ENCODE measurements around the gene A2M.
"Not testable (repeated sequence)": the region's sequence is repeated elsewhere in the genome, so short reads cannot be mapped to it uniquely, and the experiment has no call there.

Gene A2M

DNA sequence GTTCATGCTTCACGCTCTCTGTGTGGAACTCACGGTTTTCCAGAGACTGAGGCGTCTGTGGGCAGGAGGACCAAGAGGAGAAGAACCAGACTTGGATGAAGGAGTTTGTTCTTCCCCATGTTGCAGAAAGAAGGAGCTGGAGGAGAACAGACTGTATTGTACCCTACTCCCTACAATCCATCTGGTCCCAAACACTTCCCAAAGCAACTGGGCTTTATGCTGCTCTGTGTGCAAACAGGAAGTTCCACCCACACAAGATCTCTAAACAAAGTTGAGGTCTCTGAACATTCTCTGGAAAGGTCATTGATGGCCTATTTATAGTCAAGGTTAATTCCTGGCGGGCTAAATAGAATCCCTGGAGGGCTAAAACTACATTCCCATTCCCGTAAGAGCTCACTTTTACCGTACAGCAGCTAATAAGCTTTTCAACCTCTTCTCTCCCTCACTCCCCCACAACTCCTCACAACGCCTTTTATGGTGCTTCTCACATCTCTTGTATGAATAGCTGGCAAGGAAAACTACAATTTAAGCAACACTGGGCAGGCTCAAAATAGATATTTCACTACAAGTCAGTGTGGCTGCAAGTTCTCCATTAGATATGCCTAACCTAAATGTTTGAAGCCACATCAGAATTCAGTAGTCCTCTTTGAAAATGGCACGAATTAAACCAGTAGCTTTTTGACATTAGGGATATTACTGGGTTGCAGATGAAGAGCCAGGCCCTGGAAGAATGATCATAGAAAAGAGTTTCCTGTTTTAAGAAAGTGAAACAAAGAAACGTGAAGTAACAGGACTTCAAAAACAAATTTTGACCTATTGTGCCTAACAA, at the start of gene A2M:
A2M (minus strand) TSS at position 189 of the 829 bp plus-strand sequence; CDS start at position 119, 70 bp downstream.
- no peak for FAIRE-seq

DNA sequence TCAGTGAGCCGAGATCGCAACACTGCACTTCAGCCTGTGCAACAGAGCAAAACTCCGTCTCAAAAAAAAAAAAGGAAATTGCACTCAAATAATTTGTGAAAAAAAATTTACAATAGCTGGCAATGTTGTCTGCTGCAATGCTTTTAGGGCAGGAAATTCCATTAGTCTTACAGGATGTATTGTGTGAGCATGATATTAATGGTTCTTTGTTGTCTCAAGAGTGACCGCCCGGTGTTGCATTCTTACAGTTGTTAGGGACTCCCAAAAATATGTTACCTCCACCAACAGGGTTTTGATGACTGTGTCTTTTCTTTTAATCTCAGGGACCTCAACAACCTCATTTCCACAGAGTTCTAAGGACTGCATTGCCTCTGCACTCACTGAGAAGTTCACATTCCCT, 47.7 kb upstream of the A2M start:
- no peak for FAIRE-seq

DNA sequence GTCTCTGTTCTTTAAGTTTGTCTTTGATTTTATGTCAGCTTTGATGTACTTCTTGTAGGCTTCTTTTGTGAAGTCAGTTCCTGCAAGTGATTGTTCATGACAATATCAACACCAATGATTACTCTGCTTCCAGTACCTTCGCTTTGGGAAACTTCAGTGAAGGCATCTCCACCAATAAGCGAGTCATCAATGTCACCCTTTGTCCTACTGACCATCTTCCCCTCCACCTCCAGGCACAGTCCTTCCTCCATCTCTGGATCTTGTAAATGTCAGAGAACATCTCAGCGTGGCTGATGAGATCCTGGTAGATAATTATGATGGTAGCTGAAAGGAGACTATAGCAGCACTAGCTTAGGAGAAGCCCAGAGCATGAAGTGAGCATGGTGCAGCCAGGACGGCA, 40.4 kb upstream of the A2M start:
- no peak for FAIRE-seq

DNA sequence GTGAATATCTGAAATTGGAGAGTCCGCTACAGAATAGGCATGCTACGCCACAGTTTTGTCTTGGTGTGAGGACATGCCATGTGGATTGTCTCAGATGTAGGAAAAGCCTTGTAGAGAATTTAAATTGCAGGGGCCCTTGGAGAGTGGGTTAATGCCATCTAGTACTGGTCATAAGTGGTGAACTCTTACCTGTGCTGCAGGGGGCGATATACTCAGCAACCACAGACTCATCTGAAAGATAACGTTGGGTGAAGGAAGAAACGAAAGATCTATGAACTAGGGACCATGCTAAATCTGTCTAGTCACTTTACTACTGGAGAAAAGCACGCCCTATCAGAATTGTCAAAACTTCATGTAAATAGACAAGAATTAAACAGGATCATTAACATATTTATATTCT, 33.7 kb upstream of the A2M start:
- FAIRE-seq: no peak

DNA sequence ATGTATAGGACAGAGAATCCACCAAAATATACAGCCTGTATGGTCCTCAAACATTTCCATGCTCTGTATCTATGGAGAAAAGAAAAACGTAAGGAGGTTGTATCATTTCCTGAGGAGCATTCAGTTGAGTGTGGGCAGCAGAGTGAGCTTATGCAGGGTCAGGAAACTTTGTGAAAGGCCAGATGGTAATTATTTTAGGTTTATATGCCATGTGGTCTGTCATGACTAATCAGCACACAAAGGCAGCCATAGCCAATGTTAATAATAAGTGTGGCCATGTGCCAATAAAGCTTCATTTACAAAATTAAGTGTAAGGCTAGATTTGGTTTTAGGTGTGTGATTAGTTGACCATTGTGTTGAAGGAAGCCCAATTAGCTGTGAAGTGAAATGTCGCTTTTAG, 33.2 kb upstream of the A2M start:
- no peak for FAIRE-seq

DNA sequence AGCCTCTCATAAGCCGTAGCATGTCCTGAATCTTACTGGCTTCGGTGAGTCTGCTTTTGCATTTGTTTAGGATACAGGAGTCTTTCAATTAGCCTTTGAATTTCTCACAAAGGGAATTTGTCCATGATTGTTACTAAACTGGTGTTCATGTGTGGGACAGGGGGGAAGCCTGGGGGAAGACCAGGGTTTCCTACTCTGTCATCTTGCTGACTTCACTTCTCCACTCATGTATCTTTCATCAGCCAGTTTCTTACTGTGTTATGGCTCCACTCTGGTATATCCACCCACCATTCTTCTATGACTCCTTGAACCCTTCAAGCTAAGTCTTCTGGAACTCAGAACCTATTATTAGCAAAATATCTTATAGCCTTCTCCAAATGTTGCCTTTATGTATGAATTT, 31.7 kb upstream of the A2M start:
- no peak for FAIRE-seq

DNA sequence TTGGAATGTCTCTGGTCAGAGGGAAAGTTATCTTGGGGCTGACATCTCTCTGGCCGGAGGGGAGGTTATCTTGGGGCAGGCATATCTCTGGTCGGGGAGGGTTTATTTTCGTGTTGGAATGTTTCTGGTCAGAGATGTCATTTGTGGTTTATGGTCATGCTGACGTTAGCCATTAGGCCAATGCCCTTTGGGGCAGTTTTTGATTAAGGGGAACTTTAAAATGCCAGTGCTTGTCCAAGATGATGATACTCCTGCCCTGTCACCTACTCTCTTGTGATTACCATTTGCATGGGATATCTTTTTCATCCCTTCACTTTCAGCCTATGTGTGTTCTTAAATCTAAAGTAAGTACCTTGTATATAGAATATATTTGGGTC, 29.0 kb upstream of the A2M start:
- FAIRE-seq: no peak

DNA sequence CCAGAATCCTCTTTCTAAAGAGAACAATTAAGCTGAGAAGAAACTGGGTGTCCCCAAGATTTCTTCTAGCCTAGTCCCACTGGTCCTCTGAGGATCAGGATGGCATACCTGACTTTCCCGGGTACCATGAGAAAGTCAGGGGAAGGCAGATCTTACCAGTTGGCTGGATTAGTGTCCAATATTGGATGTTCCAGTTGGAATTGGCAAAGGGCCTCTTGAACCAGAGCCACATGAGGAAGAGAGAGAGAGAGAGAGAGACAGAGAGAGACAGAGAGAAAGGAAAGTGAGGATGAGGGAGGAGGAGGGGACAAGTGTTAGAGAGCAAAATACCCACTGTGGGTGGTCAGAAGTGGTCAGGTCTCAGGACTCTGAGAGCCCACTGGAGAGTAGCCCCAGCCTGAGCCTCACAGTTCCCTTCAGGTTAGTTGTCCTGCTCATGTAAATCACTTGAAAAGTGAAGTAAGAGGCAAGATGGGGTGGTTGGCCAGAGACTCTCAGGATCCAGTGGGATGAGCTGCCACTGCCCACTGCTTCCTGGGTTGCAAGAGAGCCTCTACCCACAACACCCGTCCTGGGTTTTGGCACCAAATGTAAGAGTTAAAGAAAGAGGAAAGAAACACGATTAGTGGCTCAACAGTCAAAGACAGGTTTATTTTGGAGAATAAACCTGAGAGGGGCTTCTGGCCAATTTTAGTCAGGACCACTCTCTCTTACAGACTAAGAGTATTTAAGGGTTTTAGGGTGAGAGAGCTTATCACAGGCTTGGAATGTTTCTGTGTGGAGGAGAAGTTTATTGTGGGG, 28.4 kb upstream of the A2M start:
- no peak for FAIRE-seq

DNA sequence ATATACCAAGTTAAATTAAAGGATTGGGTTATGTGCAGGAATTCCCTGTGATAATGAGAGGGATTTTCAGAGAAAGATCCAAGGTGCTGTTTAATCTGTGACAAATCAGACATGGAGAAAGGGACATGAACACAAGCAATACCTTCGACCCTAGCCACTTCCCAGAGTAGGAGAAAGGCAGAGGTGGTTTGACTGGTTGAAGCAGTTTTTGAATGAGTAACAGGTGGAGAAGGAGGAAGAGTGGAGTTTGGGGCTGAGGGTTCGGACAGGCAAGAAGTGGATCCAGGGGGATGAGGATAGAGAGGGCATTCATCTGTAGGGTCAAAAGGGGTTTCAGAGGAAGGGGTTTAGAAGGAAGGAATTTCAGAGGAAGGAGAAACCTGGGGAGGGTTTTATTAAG, 27.4 kb upstream of the A2M start:
- no peak for FAIRE-seq

DNA sequence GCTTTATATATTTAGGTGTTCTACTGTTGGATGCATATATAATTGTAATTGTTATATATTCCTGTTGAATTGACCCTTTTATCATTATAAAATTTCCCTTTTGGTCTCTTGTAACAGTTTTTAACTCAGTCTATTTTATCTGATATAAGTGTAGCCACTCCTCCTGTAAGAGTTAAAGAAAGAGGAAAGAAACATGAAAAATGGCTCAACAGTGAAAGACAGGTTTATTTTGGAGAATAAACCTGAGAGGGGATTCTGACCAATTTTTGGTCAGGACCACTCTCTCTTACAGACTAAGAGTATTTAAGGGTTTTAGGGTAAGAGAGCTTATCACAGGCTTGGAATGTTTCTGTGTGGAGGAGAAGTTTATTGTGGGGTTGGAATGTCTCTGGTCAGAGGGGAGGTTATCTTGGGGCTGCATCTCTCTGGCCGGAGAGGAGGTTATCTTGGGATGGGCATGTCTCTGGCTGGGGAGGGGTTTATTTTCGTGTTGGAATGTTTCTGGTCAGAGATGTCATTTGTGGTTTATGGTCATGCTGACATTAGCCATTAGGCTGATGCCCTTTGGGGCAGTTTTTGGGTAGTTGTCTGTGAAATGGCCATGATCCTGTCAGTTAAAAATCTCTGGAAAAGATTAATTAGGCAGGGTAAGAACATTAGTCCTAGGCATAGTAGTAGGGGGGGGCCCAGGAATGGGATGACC, 24.0 kb upstream of the A2M start:
- not testable (repeated sequence) for FAIRE-seq

DNA sequence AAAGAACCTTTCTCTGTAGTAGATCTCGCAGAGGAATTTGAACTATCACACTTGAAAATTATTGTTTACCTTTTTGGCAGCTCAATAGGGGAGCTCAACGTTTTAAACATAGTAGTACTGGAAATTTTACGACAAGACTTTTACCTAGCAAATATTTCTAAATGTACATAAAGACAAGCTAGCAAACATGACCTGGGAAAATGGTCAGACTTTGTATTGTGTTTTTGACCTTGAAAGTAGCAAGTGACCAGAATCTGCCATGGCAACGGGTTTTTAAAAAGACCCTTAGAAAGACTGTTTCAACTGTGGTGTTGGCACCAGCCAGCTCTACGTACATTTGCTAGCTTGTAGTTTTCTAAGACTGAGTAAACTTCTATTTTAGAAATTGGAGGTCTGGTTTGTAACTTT, 20.2 kb upstream of the A2M start:
- no peak for FAIRE-seq

DNA sequence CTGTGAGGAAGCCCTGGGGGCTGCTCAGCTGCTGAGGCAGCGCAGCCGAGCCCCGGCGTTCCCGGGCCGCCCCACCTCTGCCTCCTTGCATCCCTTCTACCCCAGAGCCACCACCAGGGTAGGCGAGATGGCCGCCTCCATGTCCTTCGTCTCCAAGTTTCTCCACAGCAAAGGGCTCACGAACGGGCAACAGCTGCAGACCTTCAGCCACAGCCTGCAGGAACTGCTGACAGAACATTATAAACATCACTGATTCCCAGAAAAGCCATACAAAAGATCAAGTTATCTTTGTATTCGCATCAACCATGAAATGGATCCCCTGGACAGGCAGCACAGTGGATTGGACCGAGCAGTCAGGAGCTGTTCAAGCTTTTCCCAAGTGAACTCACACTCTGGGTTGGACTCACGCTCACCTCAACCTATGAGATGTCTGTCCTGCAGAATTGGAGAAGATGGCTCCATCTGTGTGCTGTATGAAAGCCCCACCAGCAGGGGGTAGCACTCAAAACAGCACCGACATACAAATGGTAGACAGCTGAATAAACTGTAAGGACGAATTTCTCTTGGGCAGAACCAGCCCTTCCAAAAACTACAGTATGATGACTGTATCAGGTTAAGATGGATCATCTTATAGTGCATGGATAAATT, 19.4 kb upstream of the A2M start:
- no peak for FAIRE-seq

DNA sequence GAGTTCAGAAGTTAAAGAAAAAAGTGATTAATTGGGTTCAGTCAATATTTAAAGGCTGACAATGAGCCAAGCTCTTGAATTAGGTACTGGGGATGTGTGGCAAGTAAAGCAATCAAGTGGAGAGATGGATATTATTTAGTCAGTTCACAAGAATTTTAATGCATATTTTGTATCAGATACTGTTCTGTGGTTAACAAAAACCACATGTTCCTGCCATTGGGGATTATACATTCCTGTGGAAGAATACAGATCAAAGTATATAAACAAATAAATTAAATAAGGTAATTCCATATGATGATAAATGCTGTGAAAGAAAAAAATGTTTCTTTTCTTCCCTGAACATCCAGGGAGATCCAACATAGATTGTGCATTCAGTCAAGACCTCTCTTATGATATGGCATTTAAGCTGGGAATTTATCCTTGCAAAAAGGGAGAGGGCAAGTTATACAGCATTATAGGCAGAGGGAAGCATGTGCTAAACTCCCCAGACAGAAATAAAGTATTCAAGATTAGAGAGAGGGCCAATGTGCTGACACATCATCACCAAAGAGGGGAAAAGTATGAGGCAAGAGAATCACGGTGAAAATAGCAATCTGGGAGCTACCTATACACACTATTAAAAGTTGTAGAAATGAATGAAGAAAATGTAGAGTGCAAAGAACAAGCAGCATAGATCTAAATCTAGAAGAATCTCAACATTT, 17.6 kb upstream of the A2M start:
- no peak for FAIRE-seq

DNA sequence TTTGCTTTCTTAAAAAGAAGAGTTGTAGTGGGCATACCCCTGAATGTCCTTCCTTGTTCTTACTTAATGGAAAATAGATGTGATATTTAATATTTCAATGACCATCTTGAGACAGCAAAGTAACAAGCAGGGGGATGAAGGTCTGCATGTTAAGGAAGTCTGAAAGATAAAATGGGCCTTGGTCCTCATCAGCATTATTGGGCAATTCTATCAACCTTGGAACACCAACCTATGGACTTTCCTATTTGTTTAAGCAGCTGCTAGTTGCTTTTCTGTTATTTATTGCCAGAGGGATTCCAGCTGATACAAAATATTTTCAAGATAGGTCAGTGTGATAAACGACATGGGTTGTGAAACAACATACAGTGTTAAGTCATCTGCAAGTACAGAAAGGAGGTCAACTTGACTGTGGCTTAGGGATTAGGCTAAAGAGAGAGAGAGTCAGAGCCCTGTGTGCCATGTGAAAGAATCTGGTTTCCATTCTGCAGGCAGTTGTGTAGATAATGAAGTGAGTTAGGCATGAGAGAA, 16.4 kb upstream of the A2M start:
- no peak for FAIRE-seq

DNA sequence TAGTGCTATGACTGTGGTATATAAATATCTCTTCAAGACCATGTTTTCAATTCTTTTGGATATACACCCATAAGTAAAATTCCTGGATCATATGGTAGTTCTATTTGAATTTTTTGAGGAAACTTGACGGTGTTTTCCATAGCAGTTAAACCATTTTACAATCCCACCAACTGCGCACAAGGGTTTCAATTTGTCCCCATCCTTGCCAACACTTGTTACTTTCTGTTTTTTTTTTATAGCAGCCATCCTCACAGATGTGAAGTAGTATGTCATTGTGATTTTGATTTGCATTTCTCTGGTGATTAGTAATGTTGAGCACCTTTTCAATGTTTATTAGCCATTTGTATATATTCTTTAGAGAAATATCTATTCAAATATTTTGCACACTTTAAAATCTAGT, 14.5 kb upstream of the A2M start:
- no peak for FAIRE-seq

DNA sequence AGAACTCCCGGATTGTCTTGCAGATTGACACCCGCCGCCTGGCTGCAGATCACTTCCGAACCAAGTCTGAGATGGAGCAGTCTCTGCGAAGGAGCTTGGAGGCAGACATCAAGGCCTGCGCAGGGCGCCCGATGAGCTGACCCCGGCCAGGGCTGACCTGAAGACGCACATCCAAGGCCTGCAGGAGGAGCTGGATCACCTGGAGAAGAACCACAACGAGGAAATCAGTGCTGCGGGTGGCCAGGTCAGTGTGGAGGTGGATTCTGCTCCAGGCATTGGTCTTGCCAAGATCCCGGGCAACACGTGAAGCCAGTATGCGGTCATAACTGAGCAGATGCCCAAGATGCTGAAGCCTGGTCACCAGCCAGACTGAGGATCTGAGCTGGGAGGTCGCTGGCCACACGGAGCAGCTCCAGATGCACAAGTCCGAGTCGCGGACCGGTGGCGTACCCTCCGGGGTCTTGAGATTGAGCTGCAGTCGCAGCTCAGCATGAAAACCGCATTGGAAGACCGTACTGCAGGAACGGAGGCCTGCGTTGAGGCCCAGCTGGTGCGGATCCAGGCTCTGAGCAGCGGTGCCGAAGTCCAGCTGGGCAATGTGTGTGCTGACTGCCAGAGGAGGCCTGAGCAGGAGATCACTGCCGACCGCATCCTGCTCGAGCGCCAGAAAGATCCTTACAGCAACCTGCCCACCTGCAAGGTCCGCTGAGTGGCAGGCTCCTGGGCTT, 12.4 kb upstream of the A2M start:
- FAIRE-seq: no peak

DNA sequence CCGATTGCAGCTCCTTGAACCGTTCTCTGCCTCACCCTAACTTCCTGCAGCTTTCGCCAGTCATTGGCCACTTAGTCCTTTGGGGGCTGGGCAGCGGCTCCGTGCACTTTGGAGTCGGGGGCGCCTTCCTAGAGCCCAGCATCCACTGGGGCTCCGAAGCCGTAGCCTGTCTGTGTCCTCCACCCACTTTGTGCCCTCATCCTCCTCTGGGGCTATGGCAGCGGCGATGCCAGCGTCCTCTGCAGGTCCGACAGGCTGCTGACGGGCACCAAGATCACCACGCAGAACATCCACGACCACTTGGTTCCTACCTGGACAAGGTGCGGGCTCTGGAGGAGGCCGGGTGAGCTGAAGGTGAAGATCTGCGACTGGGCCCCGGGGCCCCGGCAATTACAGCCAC, 11.8 kb upstream of the A2M start:
- no peak for FAIRE-seq

DNA sequence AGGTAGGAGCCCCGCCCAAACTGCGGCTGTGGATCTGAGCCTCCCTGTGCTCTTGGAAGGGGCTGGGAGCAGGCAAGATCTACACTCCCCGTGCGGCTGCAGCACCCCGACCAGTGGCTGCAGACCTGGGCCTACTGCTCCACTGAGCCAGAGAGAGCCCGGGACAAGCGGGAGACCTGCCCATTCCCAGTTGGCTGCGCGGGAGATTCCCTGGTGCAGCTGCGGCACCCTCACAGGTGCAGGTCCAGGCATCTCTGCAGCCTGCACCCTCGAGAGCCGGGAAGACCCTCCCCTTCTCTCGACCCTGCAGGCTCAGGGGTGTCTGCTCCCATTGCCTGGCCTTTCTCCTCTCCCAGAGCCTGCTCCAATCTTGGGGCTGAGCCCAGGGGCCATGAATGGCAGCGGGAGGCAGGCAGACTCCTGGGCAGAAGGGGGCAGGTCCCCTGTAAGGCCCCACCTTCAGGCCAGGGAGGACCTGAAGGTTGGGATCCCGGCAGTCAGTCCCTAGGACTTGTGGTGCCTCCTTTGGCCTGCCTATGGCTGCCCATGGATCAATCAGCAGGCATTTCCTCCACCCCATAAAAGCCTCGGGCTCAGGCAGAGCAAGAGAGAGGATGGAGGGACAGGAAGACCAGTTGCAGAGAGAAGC, 8.8 kb upstream of the A2M start:
- FAIRE-seq: no peak

DNA sequence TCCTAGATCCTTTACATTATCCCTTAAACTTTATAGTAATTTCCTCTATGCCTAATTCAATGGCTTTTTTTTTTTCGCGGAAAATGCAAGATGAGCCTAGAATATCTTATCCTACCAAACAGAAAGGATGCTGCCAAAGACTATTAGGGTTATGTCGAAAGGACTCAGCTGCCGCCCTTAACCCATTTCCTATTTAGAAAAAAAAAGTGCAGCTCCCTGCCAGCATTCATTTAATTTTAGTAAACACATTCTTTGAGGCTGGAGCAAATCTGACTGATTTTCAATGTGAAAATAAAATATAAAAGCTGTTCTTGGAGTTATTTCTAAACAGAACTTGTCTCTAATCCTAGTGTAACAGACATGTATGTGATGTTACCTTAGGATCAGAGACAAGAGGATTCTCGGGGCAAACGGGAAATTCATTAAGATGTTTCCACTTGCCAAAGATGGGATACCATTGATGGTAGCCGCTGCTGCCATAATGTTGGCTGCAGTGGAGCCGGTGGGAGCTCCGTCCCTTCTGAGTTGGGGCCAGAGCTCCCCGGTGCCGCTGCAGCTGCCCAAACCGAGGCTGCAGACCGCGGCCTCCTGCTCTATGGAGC, 8.2 kb upstream of the A2M start:
- FAIRE-seq: no peak

DNA sequence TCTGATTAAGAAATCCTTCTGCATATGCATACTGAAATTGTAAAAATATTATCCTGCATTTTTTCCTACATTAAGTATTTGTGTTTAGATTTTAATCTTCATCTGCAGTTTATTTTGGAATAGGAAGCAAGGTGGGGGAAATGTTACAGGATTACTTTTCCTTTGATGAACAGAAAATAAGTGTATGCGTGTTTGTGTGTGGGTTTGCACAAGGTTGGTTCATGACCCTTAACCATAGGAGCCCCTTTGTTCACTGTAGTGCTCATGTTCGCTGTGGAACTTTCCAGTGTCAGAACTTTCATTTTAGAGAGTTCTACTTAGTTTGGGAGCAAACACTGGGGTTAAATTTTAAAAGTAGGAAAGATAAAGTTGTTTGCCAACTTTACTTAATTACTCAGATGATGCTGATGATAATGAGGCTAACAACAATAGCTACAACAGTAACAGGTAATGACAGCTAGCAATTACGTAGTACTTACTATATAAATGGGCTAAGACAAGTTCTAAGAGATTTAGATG, 6.4 kb upstream of the A2M start:
- FAIRE-seq: no peak

Data from G401.6 (cell line).